MCF 10A (cell line): ENCODE results near the gene TSC22D4. TPM values are rescaled to one million over a fixed set of nuclear protein-coding genes. Genes with fewer than 3 reads are reported as not detected.
A peak's percentile ranks its signal among the peaks of the same experiment; 100 is the strongest.

Experiments
- BruUV-seq: library from RNA; stranded (reverse); fragments of 400-500 nt; replicated peaks from 2 replicates; lab custom pipeline; 2021; lab: Mats Ljungman, UMichigan
- CTCF ChIA-PET: fragments of 300-600 bp; sonication (Branson Sonifier 250); formaldehyde crosslinking; extraction: SDS; loops from one replicate; lab custom pipeline; 2021; ENCODE audit warnings: antibody characterized with exemption, inconsistent platforms; lab: Yijun Ruan, JAX
- POLR2A ChIA-PET: fragments of 300-600, 350-650 bp; sonication (Branson Sonifier 250); formaldehyde crosslinking; extraction: SDS; loops from one replicate; lab custom pipeline; 2020; ENCODE audit warnings: antibody characterized with exemption, inconsistent platforms; lab: Yijun Ruan, JAX
- DNase-seq: peaks from one replicate; pipeline ENCODE4 v3.0.0-alpha.2; 2018; ENCODE audit not compliant: unreplicated experiment
- H3K27ac Mint-ChIP-seq: one replicate; pipeline ENCODE4 v1.8.0; 2022; ENCODE audit warnings: mild to moderate bottlenecking, low read depth, mixed read lengths; ENCODE audit not compliant: unreplicated experiment
- H3K27me3 Mint-ChIP-seq: one replicate; pipeline ENCODE4 v1.8.0; 2022; ENCODE audit warnings: mixed read lengths; ENCODE audit not compliant: insufficient read depth, unreplicated experiment
- H3K36me3 Mint-ChIP-seq: one replicate; pipeline ENCODE4 v1.8.0; 2022; ENCODE audit warnings: mild to moderate bottlenecking, moderate library complexity, mixed read lengths; ENCODE audit not compliant: insufficient read depth, unreplicated experiment
- H3K4me1 Mint-ChIP-seq: one replicate; pipeline ENCODE4 v1.8.0; 2022; ENCODE audit warnings: mixed read lengths; ENCODE audit not compliant: insufficient read depth, unreplicated experiment
- H3K4me3 Mint-ChIP-seq: one replicate; pipeline ENCODE4 v1.8.0; 2022; ENCODE audit warnings: mild to moderate bottlenecking, moderate library complexity, mixed read lengths; ENCODE audit not compliant: unreplicated experiment
- H3K9me3 Mint-ChIP-seq: one replicate; pipeline ENCODE4 v1.8.0; 2022; ENCODE audit warnings: mixed read lengths; ENCODE audit not compliant: unreplicated experiment
- intact Hi-C: fragments of 100-400 bp; cut with micrococcal nuclease; formaldehyde crosslinking; loops from 2 replicates; pipeline ENCODE4 v1.14.1; 2022
- total RNA-seq: library from RNA; stranded (reverse); gene quantifications from 2 replicates; pipeline ENCODE4 v1.2.3, GENCODE V29; 2022
- TF ChIP-seq, protein P1 (sequence below): fragments of 200-600 bp; IDR thresholded peaks from one replicate; pipeline ENCODE4 v1.8.0; 2022; ENCODE audit warnings: antibody characterized with exemption, mild to moderate bottlenecking; ENCODE audit not compliant: unreplicated experiment

The TSC22D4 gene
- total RNA-seq, 1 experiment from 2014 or later: 36.0 TPM

DNA sequence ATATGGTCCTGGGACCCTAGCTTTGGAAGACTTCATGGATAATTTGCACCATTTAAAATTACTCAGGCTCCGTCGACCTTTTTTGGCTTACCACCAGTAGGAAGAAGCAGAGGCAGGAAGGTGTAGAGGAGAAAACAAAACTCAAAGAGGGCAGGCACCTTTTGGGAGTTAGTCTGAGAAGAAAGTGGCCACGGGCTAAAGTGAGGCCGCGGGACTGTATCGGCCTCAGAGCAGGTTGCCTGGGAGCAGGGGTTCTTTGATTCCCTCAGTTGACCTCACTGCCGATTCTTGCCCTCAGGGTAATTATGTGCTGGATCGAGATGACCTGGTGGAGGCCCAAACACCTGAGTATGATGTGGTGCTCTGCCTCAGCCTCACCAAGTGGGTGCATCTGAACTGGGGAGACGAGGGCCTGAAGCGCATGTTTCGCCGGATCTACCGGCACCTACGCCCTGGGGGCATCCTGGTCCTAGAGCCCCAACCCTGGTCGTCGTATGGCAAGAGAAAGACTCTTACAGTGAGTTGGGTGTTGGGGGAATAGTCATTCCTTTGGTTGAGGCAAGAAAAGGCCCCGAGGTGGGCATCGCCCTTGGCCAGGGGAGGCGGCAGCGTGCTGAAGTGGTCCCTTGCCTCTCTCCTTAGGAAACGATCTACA is 46.3 kb downstream of the TSC22D4 start:
- TF ChIP-seq, protein P1, sequence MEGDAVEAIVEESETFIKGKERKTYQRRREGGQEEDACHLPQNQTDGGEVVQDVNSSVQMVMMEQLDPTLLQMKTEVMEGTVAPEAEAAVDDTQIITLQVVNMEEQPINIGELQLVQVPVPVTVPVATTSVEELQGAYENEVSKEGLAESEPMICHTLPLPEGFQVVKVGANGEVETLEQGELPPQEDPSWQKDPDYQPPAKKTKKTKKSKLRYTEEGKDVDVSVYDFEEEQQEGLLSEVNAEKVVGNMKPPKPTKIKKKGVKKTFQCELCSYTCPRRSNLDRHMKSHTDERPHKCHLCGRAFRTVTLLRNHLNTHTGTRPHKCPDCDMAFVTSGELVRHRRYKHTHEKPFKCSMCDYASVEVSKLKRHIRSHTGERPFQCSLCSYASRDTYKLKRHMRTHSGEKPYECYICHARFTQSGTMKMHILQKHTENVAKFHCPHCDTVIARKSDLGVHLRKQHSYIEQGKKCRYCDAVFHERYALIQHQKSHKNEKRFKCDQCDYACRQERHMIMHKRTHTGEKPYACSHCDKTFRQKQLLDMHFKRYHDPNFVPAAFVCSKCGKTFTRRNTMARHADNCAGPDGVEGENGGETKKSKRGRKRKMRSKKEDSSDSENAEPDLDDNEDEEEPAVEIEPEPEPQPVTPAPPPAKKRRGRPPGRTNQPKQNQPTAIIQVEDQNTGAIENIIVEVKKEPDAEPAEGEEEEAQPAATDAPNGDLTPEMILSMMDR: no peak
- Mint-ChIP-seq H3K36me3 (peaks cover 64% of the 10 kb centered on the region), H3K4me1 (peaks cover 39% of the 10 kb centered on the region), H3K4me3 (peak overlapping the region; percentile 82), H3K27me3 (no peaks in the 10 kb centered on the region), H3K9me3 (no peaks in the 10 kb centered on the region), H3K27ac (peak overlapping the region; percentile 19)
- intact Hi-C loops: no loop called here
- POLR2A ChIA-PET: interaction anchor here (0.6 to 1.8 kb wide), 2 partner anchors 154 to 161 kb away, joined by 3 to 5 read pairs; partner anchors contain the start of gene FBXO24
- BruUV-seq: no TSS peak
- DNase-seq: no peak
- CTCF ChIA-PET: interaction anchor here (0.7 kb wide), 1 partner anchor 39 kb away, joined by 3 read pairs; no protein-coding TSS in a partner anchor

DNA sequence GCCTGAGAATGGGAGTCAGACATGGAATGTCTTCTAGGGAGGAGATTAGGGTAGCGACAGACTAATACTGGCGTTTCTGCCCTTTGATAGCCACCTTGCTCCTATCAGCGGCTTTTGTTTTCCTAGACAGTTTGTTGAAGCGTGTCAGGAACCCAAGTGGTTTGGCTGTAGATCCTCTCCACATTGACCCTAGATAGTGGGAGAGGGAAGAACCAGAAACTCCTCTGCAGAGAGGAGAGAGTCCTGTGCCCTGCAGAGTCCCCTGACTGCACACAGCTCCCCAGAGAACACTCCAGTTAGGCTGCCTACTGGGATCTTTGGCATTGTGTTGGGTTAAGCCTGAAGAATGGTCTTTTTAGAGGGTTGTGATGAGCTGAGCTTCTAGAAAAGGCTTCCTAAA is 47.0 kb downstream of the TSC22D4 start:
- intact Hi-C loops: no loop called here
- H3K27ac Mint-ChIP-seq: no peak overlapping the region
- H3K9me3 Mint-ChIP-seq: no peaks in the 10 kb centered on the region
- H3K4me3 Mint-ChIP-seq: peak overlapping the region; percentile 82
- no peak for DNase-seq
- POLR2A ChIA-PET: interaction anchor here (0.6 to 1.2 kb wide), 2 partner anchors 18 to 160 kb away, joined by 3 to 4 read pairs; no protein-coding TSS in a partner anchor
- H3K36me3 Mint-ChIP-seq: peaks cover 64% of the 10 kb centered on the region
- CTCF ChIA-PET: interaction anchor here (0.7 to 1.0 kb wide), 2 partner anchors 37 to 39 kb away, joined by 3 read pairs; no protein-coding TSS in a partner anchor
- TF ChIP-seq, protein P1: no peak
- no TSS peak for BruUV-seq
- H3K4me1 Mint-ChIP-seq: peaks cover 41% of the 10 kb centered on the region
- no peaks in the 10 kb centered on the region for H3K27me3 Mint-ChIP-seq

DNA sequence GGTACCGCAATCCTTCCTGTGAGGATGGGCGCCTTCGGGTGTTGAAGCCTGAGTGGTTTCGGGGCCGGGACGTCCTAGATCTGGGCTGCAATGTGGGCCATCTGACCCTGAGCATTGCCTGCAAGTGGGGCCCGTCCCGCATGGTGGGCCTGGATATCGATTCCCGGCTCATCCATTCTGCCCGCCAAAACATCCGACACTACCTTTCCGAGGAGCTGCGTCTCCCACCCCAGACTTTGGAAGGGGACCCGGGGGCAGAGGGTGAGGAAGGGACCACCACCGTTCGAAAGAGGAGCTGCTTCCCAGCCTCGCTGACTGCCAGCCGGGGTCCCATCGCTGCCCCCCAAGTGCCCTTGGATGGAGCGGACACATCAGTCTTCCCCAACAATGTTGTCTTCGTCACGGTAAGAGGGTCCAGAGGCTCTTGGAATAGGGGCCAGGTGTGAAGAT is 47.7 kb downstream of the TSC22D4 start:
- DNase-seq: no peak
- TF ChIP-seq, protein P1: no peak
- intact Hi-C loops: no loop called here
- H3K9me3 Mint-ChIP-seq: no peaks in the 10 kb centered on the region
- POLR2A ChIA-PET: interaction anchor here (0.6 to 1.2 kb wide), 3 partner anchors 19 to 242 kb away, joined by 4 read pairs; no protein-coding TSS in a partner anchor
- H3K27me3 Mint-ChIP-seq: no peaks in the 10 kb centered on the region
- no peak overlapping the region for H3K27ac Mint-ChIP-seq
- H3K4me3 Mint-ChIP-seq: peak overlapping the region; percentile 82
- no TSS peak for BruUV-seq
- CTCF ChIA-PET: interaction anchor here (1.0 kb wide), 1 partner anchor 38 kb away, joined by 3 read pairs; no protein-coding TSS in a partner anchor
- peaks cover 57% of the 10 kb centered on the region for H3K36me3 Mint-ChIP-seq
- peaks cover 41% of the 10 kb centered on the region for H3K4me1 Mint-ChIP-seq
